Fibroblast of lung (primary cell): ENCODE results near the gene SORCS2. TPM values are rescaled to one million over a fixed set of nuclear protein-coding genes. Genes with fewer than 3 reads are reported as not detected.

Source experiments
- DNase-seq, 2 donors: peaks; one replicate each; pipeline versions ENCODE4 v3.0.0 to v3.0.0-alpha.2; 2010; ENCODE audit warnings: low read depth in 2 of 2
- H2AFZ ChIP-seq: 2 replicates; pipeline ENCODE4 v1.5.1; 2012; ENCODE audit warnings: low read length, control low read depth, inconsistent platforms
- H3K27ac ChIP-seq: 2 replicates; pipeline ENCODE4 v1.5.1; 2011; ENCODE audit warnings: low read length, control low read depth; ENCODE audit not compliant: insufficient read depth
- H3K27me3 ChIP-seq: 2 replicates; pipeline ENCODE4 v1.5.1; 2011; ENCODE audit warnings: mild to moderate bottlenecking, low read length; ENCODE audit not compliant: control insufficient read depth, insufficient read depth
- H3K36me3 ChIP-seq: 2 replicates; pipeline ENCODE4 v1.5.1; 2011; ENCODE audit warnings: low read length; ENCODE audit not compliant: control insufficient read depth, insufficient read depth
- H3K4me1 ChIP-seq: 2 replicates; pipeline ENCODE4 v1.5.1; 2011; ENCODE audit warnings: low read length; ENCODE audit not compliant: control insufficient read depth, insufficient read depth; ENCODE audit errors: extremely low read depth
- H3K4me2 ChIP-seq: 2 replicates; pipeline ENCODE4 v1.5.1; 2011; ENCODE audit warnings: low read length, control low read depth; ENCODE audit not compliant: insufficient read depth; ENCODE audit errors: extremely low read depth
- H3K4me3 ChIP-seq, 4 experiments: fragments of 200-600 bp in 1 of 4; sonication (generic) in 1 of 4; replicated peaks in 1 of 4; 2 replicates each; pipeline ENCODE4 v1.5.1; 2011 to 2016; ENCODE audit warnings: low read length in 4 of 4, low read depth in 3 of 4, mild to moderate bottlenecking in 3 of 4, control low read depth in 2 of 4, inconsistent platforms in 1 of 4, mixed read lengths in 1 of 4; ENCODE audit not compliant: insufficient read depth in 1 of 4; ENCODE audit errors: control extremely low read depth in 1 of 4
- H3K79me2 ChIP-seq: 2 replicates; pipeline ENCODE4 v1.5.1; 2012; ENCODE audit warnings: mild to moderate bottlenecking, low read length, inconsistent platforms; ENCODE audit not compliant: control insufficient read depth, insufficient read depth
- H3K9ac ChIP-seq: 2 replicates; pipeline ENCODE4 v1.5.1; 2011; ENCODE audit warnings: mild to moderate bottlenecking, low read length, control low read depth; ENCODE audit not compliant: insufficient read depth
- H3K9me3 ChIP-seq: 2 replicates; pipeline ENCODE4 v1.5.1; 2012; ENCODE audit warnings: low read depth, low read length; ENCODE audit not compliant: control insufficient read depth, insufficient read depth
- H4K20me1 ChIP-seq: 2 replicates; pipeline ENCODE4 v1.5.1; 2011; ENCODE audit warnings: low read length; ENCODE audit not compliant: control insufficient read depth, insufficient read depth; ENCODE audit errors: extremely low read depth
- EZH2 ChIP-seq: IDR thresholded peaks from 2 replicates; pipeline ENCODE4 v1.5.1; 2012; ENCODE audit warnings: low read length, control low read depth, mild to moderate bottlenecking; ENCODE audit errors: missing control alignments
- polyA plus RNA-seq, 2 donors: library from polyadenylated mRNA; depleted of rRNA in 1 of 2; stranded (reverse) in 1 of 2; unstranded in 1 of 2; fragments of >200 nt; gene quantifications; 2 replicates each; pipeline ENCODE4 v1.2.1, GENCODE V29; 2011 to 2012; ENCODE audit warnings: missing spikeins in 1 of 2
- total RNA-seq: library from RNA; depleted of rRNA; stranded (reverse); fragments of >200 nt; gene quantifications from 2 replicates; pipeline ENCODE4 v1.2.1, GENCODE V29; 2014
- TF ChIP-seq, protein P1 (sequence below), 2 donors: IDR thresholded peaks in 1 of 2; conservative IDR thresholded peaks in 1 of 2; 1 replicate in 1 of 2; 2 replicates in 1 of 2; pipeline ENCODE4 v1.5.1; 2011 to 2012; ENCODE audit warnings: low read length in 2 of 2, control low read depth in 1 of 2, inconsistent platforms in 1 of 2, low read depth in 1 of 2, mild to moderate bottlenecking in 1 of 2

The SORCS2 gene
- total and polyA plus RNA-seq, 2 donors (not counting 1 experiment from before 2014, with no cell fraction given), result 0.17 to 0.41 TPM

DNA sequence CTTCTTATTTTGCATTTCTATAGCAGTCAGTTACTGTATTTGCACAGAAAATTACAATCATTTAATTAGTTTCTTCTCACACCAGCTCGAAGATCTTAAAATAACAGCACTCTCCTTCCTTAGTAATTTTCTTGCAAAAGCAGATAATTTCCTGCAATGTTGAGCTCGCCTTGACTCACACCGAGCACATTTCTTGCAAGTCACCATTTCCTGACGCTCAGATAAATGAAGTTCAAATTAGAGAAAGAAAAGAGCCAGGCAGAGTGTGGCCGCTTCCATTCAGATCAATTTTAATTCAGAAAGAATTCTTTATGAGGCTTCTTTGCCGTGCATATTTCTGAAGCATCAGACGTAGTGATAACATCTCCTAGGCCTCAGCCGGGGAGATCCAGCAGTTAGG, 10.1 kb downstream of the SORCS2 start:
- H3K27me3 ChIP-seq, result no peaks in the 10 kb centered on the region
- no peak overlapping the region for H2AFZ ChIP-seq
- H3K9ac ChIP-seq, result no peak overlapping the region
- H3K79me2 ChIP-seq, result no peaks in the 10 kb centered on the region
- peak in 1 of 2 donors; percentile 61 for DNase-seq
- H3K4me2 ChIP-seq, result no peak overlapping the region
- no peaks in the 10 kb centered on the region for H3K9me3 ChIP-seq
- no peak for TF ChIP-seq EZH2
- TF ChIP-seq, protein P1, sequence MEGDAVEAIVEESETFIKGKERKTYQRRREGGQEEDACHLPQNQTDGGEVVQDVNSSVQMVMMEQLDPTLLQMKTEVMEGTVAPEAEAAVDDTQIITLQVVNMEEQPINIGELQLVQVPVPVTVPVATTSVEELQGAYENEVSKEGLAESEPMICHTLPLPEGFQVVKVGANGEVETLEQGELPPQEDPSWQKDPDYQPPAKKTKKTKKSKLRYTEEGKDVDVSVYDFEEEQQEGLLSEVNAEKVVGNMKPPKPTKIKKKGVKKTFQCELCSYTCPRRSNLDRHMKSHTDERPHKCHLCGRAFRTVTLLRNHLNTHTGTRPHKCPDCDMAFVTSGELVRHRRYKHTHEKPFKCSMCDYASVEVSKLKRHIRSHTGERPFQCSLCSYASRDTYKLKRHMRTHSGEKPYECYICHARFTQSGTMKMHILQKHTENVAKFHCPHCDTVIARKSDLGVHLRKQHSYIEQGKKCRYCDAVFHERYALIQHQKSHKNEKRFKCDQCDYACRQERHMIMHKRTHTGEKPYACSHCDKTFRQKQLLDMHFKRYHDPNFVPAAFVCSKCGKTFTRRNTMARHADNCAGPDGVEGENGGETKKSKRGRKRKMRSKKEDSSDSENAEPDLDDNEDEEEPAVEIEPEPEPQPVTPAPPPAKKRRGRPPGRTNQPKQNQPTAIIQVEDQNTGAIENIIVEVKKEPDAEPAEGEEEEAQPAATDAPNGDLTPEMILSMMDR (conservative IDR thresholded peaks at IDR 0.05 in 1 of 2, IDR thresholded peaks at IDR 0.05 in 1 of 2; ENCODE audit: low read depth in 1 of 2, low read length in 2 of 2), result no peak
- peaks cover 9% of the 10 kb centered on the region for H3K4me1 ChIP-seq
- H4K20me1 ChIP-seq, result no peaks in the 10 kb centered on the region
- no peak overlapping the region for H3K27ac ChIP-seq
- H3K4me3 ChIP-seq, result no peak overlapping the region
- H3K36me3 ChIP-seq, result no peaks in the 10 kb centered on the region

DNA sequence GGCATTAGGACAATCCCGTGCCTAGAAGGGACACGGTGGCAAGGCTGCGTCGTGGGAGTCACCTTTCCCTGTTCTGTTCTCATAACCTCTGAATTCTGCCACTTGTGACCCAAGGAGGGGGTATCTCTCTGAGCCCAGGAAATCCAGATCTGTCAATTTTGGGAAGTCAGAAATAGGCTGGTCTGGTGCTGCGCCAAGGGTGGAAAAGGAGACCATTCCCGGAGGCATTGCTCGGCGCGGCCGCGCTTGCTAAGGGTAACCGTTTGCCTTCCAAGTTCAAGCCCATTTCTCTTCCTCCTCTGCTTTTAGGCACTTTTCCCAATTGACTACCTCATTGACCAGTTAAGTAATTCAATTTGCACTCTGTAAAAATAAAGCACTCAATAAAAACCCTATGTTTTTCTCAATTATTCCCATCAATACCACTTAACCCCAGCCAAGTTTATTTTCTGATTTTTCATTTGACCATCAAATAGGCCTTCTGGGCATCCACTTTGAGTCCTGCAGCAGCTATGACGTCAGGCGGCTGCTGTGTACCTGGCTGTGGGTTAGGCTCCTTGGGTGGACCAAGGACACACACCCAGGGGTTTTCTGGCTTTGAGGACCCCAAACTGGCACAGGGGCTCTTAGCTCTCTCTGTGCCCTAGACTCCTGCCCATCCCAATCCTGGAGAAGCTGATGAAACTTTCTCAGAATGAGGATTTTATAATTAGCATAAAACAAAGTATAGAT, 12.5 kb downstream of the SORCS2 start:
- no peaks in the 10 kb centered on the region for H3K79me2 ChIP-seq
- no peaks in the 10 kb centered on the region for H3K9me3 ChIP-seq
- peaks cover 15% of the 10 kb centered on the region for H3K4me1 ChIP-seq
- no peak overlapping the region for H3K9ac ChIP-seq
- TF ChIP-seq EZH2, result no peak
- TF ChIP-seq, protein P1 (conservative IDR thresholded peaks at IDR 0.05 in 1 of 2, IDR thresholded peaks at IDR 0.05 in 1 of 2; ENCODE audit: low read depth in 1 of 2, low read length in 2 of 2), result no peak
- H4K20me1 ChIP-seq, result no peaks in the 10 kb centered on the region
- no peak for DNase-seq
- no peak overlapping the region for H3K27ac ChIP-seq
- no peaks in the 10 kb centered on the region for H3K36me3 ChIP-seq
- no peaks in the 10 kb centered on the region for H3K27me3 ChIP-seq
- H3K4me2 ChIP-seq, result no peak overlapping the region
- no peak overlapping the region for H3K4me3 ChIP-seq
- H2AFZ ChIP-seq, result no peak overlapping the region

DNA sequence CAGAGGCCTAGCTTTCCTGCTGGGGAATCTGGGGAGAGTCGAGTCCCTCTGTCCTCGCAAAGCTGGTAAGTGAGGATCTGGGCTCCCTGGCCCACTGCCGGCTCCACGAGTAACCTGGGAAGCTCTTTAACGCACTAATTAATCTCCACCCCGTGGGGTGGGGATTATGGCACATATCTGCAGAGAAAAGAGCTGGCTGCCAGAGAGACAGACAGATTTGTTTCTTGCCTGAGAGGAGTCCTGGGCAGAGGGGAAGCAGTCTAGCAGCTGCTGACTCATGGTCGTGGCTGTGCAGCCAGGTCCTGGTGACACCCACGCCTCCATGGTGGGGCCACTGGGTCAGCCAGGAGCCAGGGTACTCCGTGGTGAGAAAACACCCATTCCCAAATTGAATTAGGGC, 14.0 kb downstream of the SORCS2 start:
- H3K4me1 ChIP-seq, result peaks cover 15% of the 10 kb centered on the region

More for the DNA sequence above, 14.0 kb downstream of the SORCS2 start:
- Histone ChIP-seq H3K9ac (no peak overlapping the region), H3K9me3 (no peaks in the 10 kb centered on the region), H3K36me3 (no peaks in the 10 kb centered on the region), H4K20me1 (no peaks in the 10 kb centered on the region), H3K4me2 (no peak overlapping the region), H3K4me3 (no peak overlapping the region), H2AFZ (no peak overlapping the region), H3K27me3 (no peaks in the 10 kb centered on the region), H3K27ac (peak overlapping the region; percentile 51), H3K79me2 (no peaks in the 10 kb centered on the region)
- DNase-seq, result peak; percentile 37 to 92
- no peak for TF ChIP-seq EZH2
